Gastrocnemius medialis (tissue), 4 donors: ENCODE data around the gene CASQ2.

Experiments used
- CTCF ChIP-seq, 5 experiments: fragments of 450-650 bp in 3 of 5; fragments of 200-600 bp in 2 of 5; sonication (generic) in 2 of 5; IDR thresholded peaks in 4 of 5; conservative IDR thresholded peaks in 1 of 5; 1 replicate in 4 of 5; 2 replicates in 1 of 5; pipeline ENCODE4 v1.5.1; 2016 to 2019; ENCODE audit warnings: antibody characterized with exemption in 5 of 5, mild to moderate bottlenecking in 3 of 5, moderate library complexity in 3 of 5
- POLR2A ChIP-seq, 2 donors: fragments of 450-650 bp; IDR thresholded peaks; one replicate each; pipeline ENCODE4 v1.6.1; 2017; ENCODE audit warnings: antibody characterized with exemption in 2 of 2, mild to moderate bottlenecking in 2 of 2, moderate library complexity in 2 of 2

GRCh38 chr1:115697619-115698018 lies 70.9 kb downstream of the CASQ2 start:
- TF ChIP-seq CTCF (IDR thresholded peaks at IDR 0.05 in 4 of 5, conservative IDR thresholded peaks at IDR 0.05 in 1 of 5) (no peak), POLR2A (IDR thresholded peaks at IDR 0.05) (no peak)
